Bronchial epithelial cell (primary cell): ENCODE data around the gene CDC42BPA. TPM values are rescaled to one million over a fixed set of nuclear protein-coding genes. Genes with fewer than 3 reads are reported as not detected.

Experiments
- DNase-seq: peaks from one replicate; pipeline ENCODE4 v3.0.0-alpha.2; 2010; ENCODE audit warnings: low read depth
- FAIRE-seq: peaks from 2 replicates; lab custom pipeline; 2011; peaks lifted over from hg19 to GRCh38; lab: Jason Lieb, UNC
- H3K27me3 ChIP-seq: 2 replicates; pipeline ENCODE4 v1.5.1; 2011; ENCODE audit warnings: low read length; ENCODE audit not compliant: control insufficient read depth, insufficient read depth
- H3K36me3 ChIP-seq: 2 replicates; pipeline ENCODE4 v1.5.1; 2011; ENCODE audit warnings: low read length; ENCODE audit not compliant: control insufficient read depth, insufficient read depth
- H3K4me3 ChIP-seq: 2 replicates; pipeline ENCODE4 v1.5.1; 2011; ENCODE audit warnings: mild to moderate bottlenecking, low read depth, low read length, control low read depth
- total RNA-seq: library from RNA; depleted of rRNA; stranded (reverse); fragments of >200 nt; gene quantifications from 2 replicates; pipeline ENCODE4 v1.2.1, GENCODE V29; 2014
- TF ChIP-seq, protein P1 (sequence below): IDR thresholded peaks from 2 replicates; pipeline ENCODE4 v1.5.1; 2011; ENCODE audit warnings: mild to moderate bottlenecking, moderate library complexity, low read length, control low read depth, inconsistent platforms; ENCODE audit not compliant: insufficient read depth, severe bottlenecking

Gene CDC42BPA
- total RNA-seq, 1 donor from 2014 or later, result 25.8 TPM

DNA sequence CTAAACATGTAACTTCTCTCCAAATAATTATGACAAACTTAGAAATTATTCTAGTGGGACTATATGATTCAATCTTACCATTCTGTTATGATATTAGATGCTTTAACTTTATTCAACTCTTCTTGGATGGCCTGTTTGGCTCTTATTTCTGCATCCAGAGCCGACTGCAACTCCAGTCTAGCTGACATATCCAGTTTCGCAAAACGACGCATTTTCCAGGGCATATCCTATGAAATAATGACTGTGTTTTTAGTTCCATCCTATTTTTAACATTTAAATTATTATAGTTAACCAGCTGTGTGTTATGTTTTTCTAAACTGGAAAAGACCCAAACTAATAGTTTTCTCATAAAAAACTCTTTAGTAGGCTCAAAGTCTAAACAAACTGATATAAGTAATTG is 244.5 kb downstream of the CDC42BPA start:
- FAIRE-seq, result no peak
- TF ChIP-seq, protein P1, sequence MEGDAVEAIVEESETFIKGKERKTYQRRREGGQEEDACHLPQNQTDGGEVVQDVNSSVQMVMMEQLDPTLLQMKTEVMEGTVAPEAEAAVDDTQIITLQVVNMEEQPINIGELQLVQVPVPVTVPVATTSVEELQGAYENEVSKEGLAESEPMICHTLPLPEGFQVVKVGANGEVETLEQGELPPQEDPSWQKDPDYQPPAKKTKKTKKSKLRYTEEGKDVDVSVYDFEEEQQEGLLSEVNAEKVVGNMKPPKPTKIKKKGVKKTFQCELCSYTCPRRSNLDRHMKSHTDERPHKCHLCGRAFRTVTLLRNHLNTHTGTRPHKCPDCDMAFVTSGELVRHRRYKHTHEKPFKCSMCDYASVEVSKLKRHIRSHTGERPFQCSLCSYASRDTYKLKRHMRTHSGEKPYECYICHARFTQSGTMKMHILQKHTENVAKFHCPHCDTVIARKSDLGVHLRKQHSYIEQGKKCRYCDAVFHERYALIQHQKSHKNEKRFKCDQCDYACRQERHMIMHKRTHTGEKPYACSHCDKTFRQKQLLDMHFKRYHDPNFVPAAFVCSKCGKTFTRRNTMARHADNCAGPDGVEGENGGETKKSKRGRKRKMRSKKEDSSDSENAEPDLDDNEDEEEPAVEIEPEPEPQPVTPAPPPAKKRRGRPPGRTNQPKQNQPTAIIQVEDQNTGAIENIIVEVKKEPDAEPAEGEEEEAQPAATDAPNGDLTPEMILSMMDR, result no peak

DNA sequence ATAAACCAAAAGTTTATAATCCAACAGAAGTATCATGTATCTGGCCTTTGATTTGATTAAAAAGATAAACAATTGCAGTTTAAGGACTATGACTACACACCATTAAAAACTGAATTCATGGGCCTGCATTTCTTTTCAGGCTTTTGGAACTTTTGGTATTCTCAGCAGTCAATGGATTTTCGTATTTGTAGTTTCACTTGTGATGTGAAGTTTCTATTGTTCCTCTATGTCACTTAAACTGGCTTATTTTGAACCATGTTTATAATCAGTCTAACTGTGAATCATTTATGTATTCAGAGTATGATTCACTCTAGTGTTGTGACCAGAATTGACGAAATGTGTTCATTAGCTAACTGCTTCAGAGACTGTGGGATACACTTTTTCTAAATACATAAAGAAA is 245.3 kb downstream of the CDC42BPA start:
- FAIRE-seq (no peak), DNase-seq (peak; percentile 87)
- TF ChIP-seq, protein P1, result no peak
- Histone ChIP-seq H3K4me3 (no peak overlapping the region), H3K36me3 (no peaks in the 10 kb centered on the region), H3K27me3 (no peaks in the 10 kb centered on the region)

More for the DNA sequence above, 244.5 kb downstream of the CDC42BPA start:
- Histone ChIP-seq H3K36me3 (no peaks in the 10 kb centered on the region), H3K27me3 (no peaks in the 10 kb centered on the region), H3K4me3 (no peak overlapping the region)
- no peak for DNase-seq

DNA sequence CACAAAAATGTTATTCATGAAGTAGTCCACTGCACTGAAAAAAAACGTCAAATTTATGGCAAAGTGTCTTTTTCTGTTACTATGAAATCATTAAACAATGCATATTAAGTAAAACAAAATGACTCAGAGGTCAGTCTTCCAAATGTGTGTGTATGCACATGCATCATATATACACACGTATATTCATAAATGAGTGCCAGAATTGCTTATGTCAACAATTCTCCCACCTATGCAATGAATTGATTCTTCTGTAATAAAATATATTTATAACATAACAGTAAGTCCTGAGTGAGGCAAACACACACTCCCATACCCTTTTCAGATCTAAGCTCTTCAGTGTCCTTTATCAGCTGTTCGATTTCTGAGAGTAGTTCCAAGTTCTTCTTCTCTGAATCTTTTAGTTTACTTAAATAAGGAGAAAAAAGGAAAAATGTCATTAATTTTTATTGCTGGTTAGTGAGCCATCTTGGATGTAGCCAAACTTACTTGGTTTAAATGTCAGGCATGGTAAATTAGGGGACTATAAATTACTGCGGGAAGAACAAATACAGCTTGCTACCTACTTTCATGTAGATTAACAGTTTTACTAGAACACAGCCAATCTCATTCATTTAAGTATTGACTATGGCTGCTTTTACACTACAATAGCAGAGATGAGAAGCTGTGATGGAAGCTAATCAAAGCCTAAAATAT is 246.3 kb downstream of the CDC42BPA start:
- H3K36me3 ChIP-seq, result no peaks in the 10 kb centered on the region
- TF ChIP-seq, protein P1, result no peak
- FAIRE-seq, result no peak
- H3K4me3 ChIP-seq, result no peak overlapping the region
- H3K27me3 ChIP-seq, result no peaks in the 10 kb centered on the region
- DNase-seq, result no peak

DNA sequence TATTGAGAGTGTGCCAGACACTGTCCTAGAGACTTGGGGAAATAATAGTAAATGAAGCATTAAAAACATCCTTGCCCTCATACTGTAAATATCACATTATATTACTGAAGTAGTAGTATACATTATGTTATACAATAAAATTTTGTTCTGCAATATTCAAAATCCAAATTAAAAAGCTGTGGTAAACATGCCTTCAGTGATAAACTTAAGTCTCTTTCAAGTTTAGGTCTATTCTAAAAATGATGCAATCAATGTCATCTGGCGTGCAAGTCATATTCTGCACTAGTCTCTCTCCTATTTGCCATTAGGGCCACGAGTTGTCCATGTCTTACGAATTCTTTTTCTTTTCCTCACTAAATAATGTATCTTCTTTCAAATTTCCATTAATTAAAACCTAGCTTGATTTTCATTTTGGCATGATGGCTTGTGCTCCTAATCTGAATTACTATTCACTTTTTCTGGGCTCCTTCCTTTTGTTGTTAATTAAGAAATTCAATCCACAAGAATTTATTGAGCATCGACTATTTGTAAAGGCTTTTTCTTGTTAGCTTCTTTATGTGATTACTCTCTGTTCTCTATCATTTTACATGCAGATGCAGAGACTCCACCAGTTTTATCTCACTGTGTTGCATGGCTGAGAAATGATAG is 247.5 kb downstream of the CDC42BPA start:
- no peak for FAIRE-seq
- no peaks in the 10 kb centered on the region for H3K36me3 ChIP-seq
- no peaks in the 10 kb centered on the region for H3K27me3 ChIP-seq
- TF ChIP-seq, protein P1, result no peak
- DNase-seq, result no peak
- H3K4me3 ChIP-seq, result no peak overlapping the region

DNA sequence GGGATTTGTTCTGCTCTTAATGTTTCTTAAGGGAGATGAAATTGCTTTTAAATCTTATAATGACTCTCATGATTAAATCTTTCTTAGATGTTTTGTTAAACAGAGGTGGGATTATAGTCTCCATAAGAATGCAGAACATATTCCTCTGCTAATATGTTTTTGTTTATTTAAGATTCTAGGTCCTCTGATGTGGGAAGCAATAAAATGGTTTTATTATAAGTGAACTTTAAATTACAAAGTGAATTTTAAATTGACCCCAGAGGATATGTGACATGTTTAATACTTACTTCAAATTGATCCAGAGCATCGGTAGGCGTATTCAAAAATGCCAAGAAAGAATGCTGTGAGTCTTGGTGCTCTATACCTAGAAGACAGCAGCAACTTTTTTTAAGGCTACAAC is 248.8 kb downstream of the CDC42BPA start:
- DNase-seq (no peak), FAIRE-seq (no peak)
- no peaks in the 10 kb centered on the region for H3K27me3 ChIP-seq
- H3K4me3 ChIP-seq, result no peak overlapping the region
- TF ChIP-seq, protein P1, result no peak
- H3K36me3 ChIP-seq, result no peaks in the 10 kb centered on the region
